H1 (cell line): ENCODE measurements around the gene CDH18. TPM values are rescaled to one million over a fixed set of nuclear protein-coding genes. Genes with fewer than 3 reads are reported as not detected.

Source experiments
- CTCF ChIA-PET: fragments of 300-600 bp; sonication (Branson Sonifier 250); formaldehyde crosslinking; loops from one replicate; lab custom pipeline; 2021; ENCODE audit not compliant: partially characterized antibody; lab: Charles Lee
- POLR2A ChIA-PET: fragments of 300-600 bp; sonication (Branson Sonifier 250); formaldehyde crosslinking; loops from one replicate; lab custom pipeline; 2021; ENCODE audit warnings: inconsistent platforms; ENCODE audit not compliant: partially characterized antibody; lab: Charles Lee
- DNase-seq, 2 experiments: peaks; one replicate each; pipeline versions ENCODE4 v3.0.0 to v3.0.0-alpha.2; 2010 to 2022; ENCODE audit warnings: low spot score in 2 of 2, low read depth in 1 of 2, mixed read lengths in 1 of 2
- FAIRE-seq: peaks from 2 replicates; lab custom pipeline; 2011; peaks lifted over from hg19 to GRCh38; lab: Jason Lieb, UNC
- H2AFZ ChIP-seq: 2 replicates; pipeline ENCODE4 v1.8.1; 2012; ENCODE audit warnings: low read length, inconsistent platforms
- H2AK5ac ChIP-seq: 2 replicates; pipeline ENCODE4 v1.6.1; 2013; ENCODE audit warnings: low read depth, low read length
- H2BK120ac ChIP-seq: replicated peaks from 2 replicates; pipeline ENCODE3; 2013; ENCODE audit warnings: low read depth, low read length, inconsistent platforms
- H2BK12ac ChIP-seq: 2 replicates; pipeline ENCODE4 v1.6.1; 2013; ENCODE audit warnings: low read depth, low read length
- H2BK15ac ChIP-seq: 2 replicates; pipeline ENCODE4 v1.6.1; 2013; ENCODE audit warnings: low read length
- H2BK20ac ChIP-seq: 2 replicates; pipeline ENCODE4 v1.6.1; 2013; ENCODE audit warnings: low read length
- H2BK5ac ChIP-seq: 2 replicates; pipeline ENCODE4 v1.6.1; 2013; ENCODE audit warnings: low read depth, low read length
- H3K14ac ChIP-seq: 2 replicates; pipeline ENCODE4 v1.6.1; 2013; ENCODE audit warnings: inconsistent platforms; ENCODE audit not compliant: insufficient read length
- H3K18ac ChIP-seq: 2 replicates; pipeline ENCODE4 v1.6.1; 2013; ENCODE audit warnings: low read length; ENCODE audit errors: extremely low read depth
- H3K23ac ChIP-seq: 2 replicates; pipeline ENCODE4 v1.6.1; 2013; ENCODE audit warnings: inconsistent platforms; ENCODE audit not compliant: insufficient read length
- H3K23me2 ChIP-seq: 2 replicates; pipeline ENCODE4 v1.6.1; 2013; ENCODE audit warnings: low read depth, low read length
- H3K27ac ChIP-seq: 2 replicates; pipeline ENCODE4 v1.6.1; 2011; ENCODE audit warnings: low read depth, low read length, inconsistent platforms
- H3K27me3 ChIP-seq, 4 experiments: replicated peaks in 1 of 4; 1 replicate in 1 of 4; 2 replicates in 3 of 4; pipeline versions ENCODE4 v1.6.1 to v1.8.1; 2011 to 2013; ENCODE audit warnings: low read length in 3 of 4, mild to moderate bottlenecking in 3 of 4, inconsistent platforms in 2 of 4, mixed read lengths in 2 of 4, moderate library complexity in 1 of 4; ENCODE audit not compliant: control insufficient read depth in 3 of 4, insufficient read depth in 3 of 4; ENCODE audit errors: extremely low read depth in 1 of 4
- H3K36me3 ChIP-seq, 4 experiments: 2 replicates each; pipeline versions ENCODE4 v1.6.1 to v1.8.1; 2011 to 2013; ENCODE audit warnings: mild to moderate bottlenecking in 4 of 4, low read length in 3 of 4, moderate library complexity in 2 of 4, control low read depth in 1 of 4, inconsistent platforms in 1 of 4; ENCODE audit not compliant: insufficient read depth in 4 of 4, control insufficient read depth in 2 of 4
- H3K4ac ChIP-seq: replicated peaks from 2 replicates; pipeline ENCODE3; 2013; ENCODE audit warnings: low read length, low read depth, mixed read lengths, inconsistent platforms; ENCODE audit not compliant: insufficient read length
- H3K4me1 ChIP-seq, 4 experiments: replicated peaks in 1 of 4; 1 replicate in 1 of 4; 2 replicates in 3 of 4; pipeline versions ENCODE4 v1.6.1 to v1.8.1; 2011 to 2013; ENCODE audit warnings: low read length in 3 of 4, inconsistent platforms in 2 of 4, mixed read lengths in 1 of 4; ENCODE audit not compliant: insufficient read depth in 4 of 4, control insufficient read depth in 3 of 4
- H3K4me2 ChIP-seq, 2 experiments: 2 replicates each; pipeline versions ENCODE4 v1.6.1 to v1.8.1; 2011 to 2013; ENCODE audit warnings: low read depth in 2 of 2, low read length in 2 of 2, control low read depth in 1 of 2, inconsistent platforms in 1 of 2, mild to moderate bottlenecking in 1 of 2; ENCODE audit not compliant: insufficient read depth in 1 of 2
- H3K4me3 ChIP-seq, 4 experiments: fragments of 200-600, 300-600 bp in 1 of 4; sonication (generic), shearing (Covaris generic), sonication (Bioruptor Twin) in 1 of 4; 2 replicates each; pipeline versions ENCODE4 v1.5.1 to v1.8.1; 2011 to 2016; ENCODE audit warnings: low read length in 4 of 4, low read depth in 3 of 4, control low read depth in 2 of 4, inconsistent platforms in 2 of 4, mild to moderate bottlenecking in 2 of 4, mixed read lengths in 1 of 4, moderate library complexity in 1 of 4; ENCODE audit not compliant: insufficient read depth in 2 of 4; ENCODE audit errors: extremely low read depth in 1 of 4
- H3K56ac ChIP-seq: replicated peaks from 2 replicates; pipeline ENCODE3; 2013; ENCODE audit warnings: low read depth, mild to moderate bottlenecking, mixed read lengths, low read length, inconsistent platforms; ENCODE audit not compliant: insufficient read length
- H3K79me1 ChIP-seq: 2 replicates; pipeline ENCODE4 v1.6.1; 2013; ENCODE audit warnings: low read depth, low read length, control low read depth
- H3K79me2 ChIP-seq, 2 experiments: 2 replicates each; pipeline versions ENCODE4 v1.6.1 to v1.8.1; 2012 to 2013; ENCODE audit warnings: low read length in 2 of 2, mild to moderate bottlenecking in 2 of 2, inconsistent platforms in 1 of 2; ENCODE audit not compliant: insufficient read depth in 2 of 2, control insufficient read depth in 1 of 2
- H3K9ac ChIP-seq, 4 experiments: replicated peaks in 1 of 4; 1 replicate in 1 of 4; 2 replicates in 3 of 4; pipeline versions ENCODE4 v1.6.1 to v1.8.1; 2011 to 2013; ENCODE audit warnings: low read depth in 3 of 4, low read length in 3 of 4, control low read depth in 2 of 4, mild to moderate bottlenecking in 2 of 4, moderate library complexity in 2 of 4, inconsistent platforms in 1 of 4; ENCODE audit errors: extremely low read depth in 1 of 4
- H3K9me3 ChIP-seq, 2 experiments: 2 replicates each; pipeline versions ENCODE4 v1.6.1 to v1.8.1; 2012 to 2013; ENCODE audit warnings: mild to moderate bottlenecking in 2 of 2, moderate library complexity in 2 of 2, control low read depth in 1 of 2, inconsistent platforms in 1 of 2, low read depth in 1 of 2, low read length in 1 of 2, mixed read lengths in 1 of 2; ENCODE audit not compliant: insufficient read depth in 2 of 2
- H4K20me1 ChIP-seq, 2 experiments: replicated peaks in 1 of 2; 2 replicates each; pipeline versions ENCODE3 to v1.8.1; 2011 to 2013; ENCODE audit warnings: inconsistent platforms in 2 of 2, low read length in 2 of 2, mild to moderate bottlenecking in 1 of 2; ENCODE audit not compliant: insufficient read depth in 2 of 2, control insufficient read depth in 1 of 2
- H4K5ac ChIP-seq: 2 replicates; pipeline ENCODE4 v1.6.1; 2013; ENCODE audit warnings: low read length, low read depth, mixed read lengths, inconsistent platforms; ENCODE audit not compliant: insufficient read length
- H4K8ac ChIP-seq: 2 replicates; pipeline ENCODE4 v1.8.0; 2013; ENCODE audit warnings: mild to moderate bottlenecking, moderate library complexity, low read length, inconsistent platforms; ENCODE audit not compliant: insufficient read depth; ENCODE audit errors: extremely low read depth
- H4K91ac ChIP-seq: replicated peaks from 2 replicates; pipeline ENCODE3; 2013; ENCODE audit warnings: low read length, mixed read lengths, inconsistent platforms; ENCODE audit not compliant: insufficient read length
- RBBP5 ChIP-seq: IDR thresholded peaks from 2 replicates; pipeline ENCODE4 v1.7.1; 2012; ENCODE audit warnings: low read depth, mild to moderate bottlenecking, inconsistent platforms, low read length, moderate library complexity, borderline replicate concordance
- SIRT6 ChIP-seq: IDR thresholded peaks from one replicate; pipeline ENCODE4 v1.7.1; 2012; ENCODE audit warnings: low read length, inconsistent platforms
- WGBS, 2 experiments: shearing (Covaris generic) in 1 of 2; methylation state at CpG; one replicate each; pipeline versions ENCODE4 v1.1.6 to v1.1.7; 2013 to 2015; ENCODE audit warnings: low lambda C conversion rate in 2 of 2, mixed read lengths in 2 of 2, inconsistent platforms in 1 of 2, low coverage in 1 of 2, missing lambda C conversion rate in 1 of 2; ENCODE audit not compliant: insufficient replicate concordance in 2 of 2, insufficient coverage in 1 of 2, insufficient read length in 1 of 2; ENCODE audit errors: extremely low coverage in 1 of 2, missing lambda C conversion rate in 1 of 2; 5-methylcytosine and 5-hydroxymethylcytosine counted together
- polyA plus RNA-seq, 7 experiments: library from polyadenylated mRNA; depleted of rRNA in 3 of 7; stranded (reverse) in 5 of 7; unstranded in 2 of 7; fragments of >200 nt in 5 of 7; fragments of 200-250 nt in 2 of 7; gene quantifications; 1 replicate in 5 of 7; 2 replicates in 1 of 7; 4 replicates in 1 of 7; pipeline versions ENCODE4 v1.2.1 to v1.2.3, GENCODE V29; 2011 to 2013; ENCODE audit warnings: missing spikeins in 2 of 7, mixed read lengths in 2 of 7
- total RNA-seq: library from RNA; stranded (reverse); fragmentation: NEBNext Ultra II Directional; extraction: Animal tissue kit (Norgen Biotek cat#: 25700); gene quantifications from 2 replicates; pipeline ENCODE4 v1.2.1, GENCODE V29; 2021

CDH18 gene
- total and polyA plus RNA-seq, 2 of the 8 experiments (the other 6 are each of a cell fraction or from before 2014, with no cell fraction given), result 0.30 to 0.32 TPM

DNA sequence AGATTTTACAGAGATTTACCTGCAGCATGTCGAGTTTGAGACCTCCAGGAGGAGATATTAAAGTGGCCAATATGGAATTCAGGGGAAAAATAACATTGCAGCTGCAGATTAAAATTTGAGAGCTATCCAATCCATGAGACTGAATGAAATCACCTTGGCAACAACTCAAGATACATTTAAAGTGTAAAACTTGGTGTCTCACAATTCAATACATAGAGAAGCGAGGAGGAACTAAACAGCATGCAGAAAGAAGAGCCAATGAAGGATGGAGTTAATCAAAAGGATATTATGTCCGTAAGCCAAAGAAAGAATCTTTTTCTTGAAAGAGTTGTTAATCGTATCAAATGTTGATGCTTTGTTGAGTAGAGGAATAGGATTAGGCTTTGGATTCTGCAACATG is 455.1 kb downstream of the CDH18 start:
- Histone ChIP-seq H3K14ac (no peak overlapping the region), H3K79me1 (no peaks in the 10 kb centered on the region), H4K5ac (no peak overlapping the region), H3K23ac (no peak overlapping the region), H3K4ac (no peak overlapping the region), H4K8ac (no peak overlapping the region), H2BK15ac (no peak overlapping the region), H4K20me1 (no peaks in the 10 kb centered on the region), H2BK5ac (no peak overlapping the region), H2BK20ac (no peak overlapping the region), H2AFZ (no peak overlapping the region), H2AK5ac (no peak overlapping the region), H2BK12ac (no peak overlapping the region), H3K4me1 (no peaks in the 10 kb centered on the region), H3K18ac (no peak overlapping the region), H4K91ac (no peak overlapping the region), H3K79me2 (no peaks in the 10 kb centered on the region), H3K36me3 (no peaks in the 10 kb centered on the region), H3K9ac (no peak overlapping the region), H3K9me3 (peaks cover 0 to 3% of the 10 kb centered on the region in 2 experiments; a peak in 1 of 4 replicates), H3K27ac (no peak overlapping the region), H3K4me3 (no peak overlapping the region), H3K23me2 (no peaks in the 10 kb centered on the region), H3K56ac (no peak overlapping the region), H3K27me3 (no peaks in the 10 kb centered on the region), H2BK120ac (no peak overlapping the region), H3K4me2 (no peak overlapping the region)
- ChIA-PET CTCF (no interaction called here), POLR2A (no interaction called here)
- FAIRE-seq (no peak), DNase-seq (no peak)
- 95% methylated on average over 4 of the region's 4 CpGs; no CpG with 5 or more reads in 1 of the 2 experiments for WGBS, 2 experiments
- TF ChIP-seq SIRT6, result no peak
- TF ChIP-seq RBBP5, result no peak
